ENCODE measurements around the gene USP15.

Gene USP15

GRCh38 chr12:62259993-62260732, at the start of gene USP15:
TSS of gene USP15 (plus strand) at chr12:62260404. CDS start at chr12:62260415, 11 bp downstream.
- DNase-seq = peak; percentile 66 to 96 (median 93)

DNA sequence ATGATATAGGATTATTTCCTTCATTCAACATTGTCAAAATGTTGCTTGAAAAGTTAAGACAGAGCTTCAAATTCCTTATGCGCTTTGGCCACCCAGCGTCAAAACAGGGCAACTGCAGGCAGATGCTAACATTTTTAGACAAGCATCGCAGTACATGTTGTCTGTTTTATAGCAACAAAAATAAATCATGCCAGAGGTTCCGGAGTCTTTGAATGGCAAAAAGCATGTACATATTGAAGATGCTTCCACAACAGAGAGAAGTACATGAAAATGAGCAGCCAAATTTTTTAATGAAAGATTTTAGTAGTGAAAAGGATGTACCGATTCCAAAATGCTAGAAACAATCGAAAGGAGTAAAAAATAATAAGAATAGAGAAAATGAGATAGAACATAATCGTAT, 49.8 kb upstream of the USP15 start:
- peak in 11 of 56 donors; percentile 1 to 30 (median 7) for DNase-seq

- DNase-seq = no peak
Observed at GRCh38 chr12:62211510-62211909, 48.7 kb upstream of the USP15 start.

DNA sequence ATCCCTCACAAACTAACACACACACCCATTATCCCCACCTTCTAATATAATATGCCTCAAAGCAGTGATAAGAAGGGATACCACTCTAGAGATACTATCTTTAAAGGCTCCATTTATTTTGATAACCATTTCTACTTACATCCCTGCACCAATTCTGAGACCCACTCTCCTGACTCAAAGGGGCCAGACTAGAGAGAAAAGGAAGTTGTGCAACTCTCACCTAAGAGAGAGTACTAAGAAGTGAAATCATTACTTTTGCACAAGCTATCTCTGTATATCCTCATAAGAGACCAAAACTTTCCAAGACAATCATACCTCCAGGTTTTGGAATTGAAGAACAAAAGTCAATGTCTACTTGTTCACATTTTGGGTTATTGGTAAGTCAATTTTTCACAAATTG, 45.4 kb upstream of the USP15 start:
- no peak for DNase-seq

- DNase-seq = no peak
Observed at GRCh38 chr12:62215506-62215905, 44.7 kb upstream of the USP15 start.

DNA sequence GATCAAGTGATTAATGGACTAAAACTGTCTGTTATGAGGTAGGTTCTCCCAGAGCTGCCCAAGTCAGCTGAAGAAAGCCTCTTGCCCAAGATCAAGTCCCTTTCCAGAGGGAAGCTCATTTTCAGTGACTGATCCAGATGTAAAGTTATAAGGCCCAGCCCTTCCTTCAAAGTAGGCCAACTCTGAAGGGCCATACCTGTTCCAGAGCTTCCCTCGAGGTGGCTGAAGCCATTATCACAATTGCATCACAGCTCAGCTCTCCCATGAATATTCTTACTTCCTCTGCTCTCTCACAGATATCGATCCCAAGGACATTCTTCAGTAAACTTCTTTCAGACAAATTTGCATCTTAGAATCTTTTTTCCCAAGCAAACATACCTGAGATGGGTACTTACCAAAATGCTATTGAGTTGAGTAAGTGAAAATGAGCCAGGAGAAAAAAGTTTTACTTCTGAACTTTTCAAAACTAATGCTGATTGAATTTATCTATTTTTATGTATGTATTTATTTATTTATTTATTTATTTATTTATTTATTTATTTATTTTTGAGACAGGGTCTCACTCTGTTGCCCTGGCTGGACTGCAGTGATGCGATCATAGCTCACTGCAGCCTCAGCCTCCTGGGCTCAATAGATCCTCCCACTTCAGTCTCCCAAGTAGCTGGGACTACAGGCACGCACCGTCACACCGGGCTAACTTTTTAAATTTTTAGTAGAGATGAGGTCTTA, 42.6 kb upstream of the USP15 start:
- no peak for DNase-seq

GRCh38 chr12:62221107-62221506, 39.1 kb upstream of the USP15 start:
- no peak for DNase-seq

DNA sequence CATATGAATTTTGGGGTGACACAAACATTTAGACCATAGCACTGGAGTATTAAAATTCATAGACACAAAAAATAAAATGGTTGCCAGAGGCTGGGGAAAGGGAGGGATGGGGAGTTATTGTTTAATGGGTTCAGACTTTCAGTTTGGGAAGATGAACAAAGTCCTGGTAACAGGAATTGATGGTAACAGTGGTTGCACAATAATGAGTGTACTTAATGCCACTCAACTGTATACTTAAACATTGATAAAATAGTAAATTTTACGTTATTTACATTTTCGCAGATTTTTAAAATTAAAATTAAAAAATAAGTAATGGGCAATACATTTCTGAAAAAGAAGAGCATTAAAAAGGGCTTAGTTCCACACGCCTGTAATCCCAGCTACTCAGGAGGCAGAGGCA, 35.6 kb upstream of the USP15 start:
- no peak for DNase-seq

- no peak for DNase-seq
Observed at GRCh38 chr12:62227091-62227490, 33.1 kb upstream of the USP15 start.

- no peak for DNase-seq
Observed at GRCh38 chr12:62230652-62231051, 29.6 kb upstream of the USP15 start.

DNA sequence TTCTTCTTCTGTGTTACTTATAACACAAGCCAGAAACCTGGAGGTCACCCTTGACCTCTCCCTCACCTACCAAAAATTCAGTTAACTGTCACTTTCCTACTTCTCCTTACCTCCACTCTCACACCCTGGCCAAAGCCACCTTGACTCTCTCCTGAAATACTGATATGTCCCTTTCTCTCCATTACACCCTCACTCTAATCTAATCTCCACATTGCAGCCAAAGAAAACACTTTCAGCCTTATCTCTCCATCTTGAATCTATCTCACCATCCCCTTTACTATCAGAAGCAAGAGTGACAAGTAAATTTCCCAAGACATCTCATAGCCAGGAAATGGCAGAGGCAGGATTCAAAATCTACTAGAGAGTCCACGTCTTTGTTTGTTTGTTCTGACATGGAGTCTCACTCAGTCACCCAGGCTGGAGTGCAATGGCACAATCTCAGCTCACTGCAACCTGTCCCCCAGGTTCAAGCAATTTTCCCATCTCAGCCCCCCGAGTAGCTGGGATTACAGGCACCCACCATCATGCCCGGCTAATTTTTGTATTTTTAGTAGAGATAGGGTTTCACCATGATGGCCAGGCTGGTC, 28.0 kb upstream of the USP15 start:
- no peak for DNase-seq

- DNase-seq = no peak
Observed at GRCh38 chr12:62233805-62234204, 26.4 kb upstream of the USP15 start.

DNA sequence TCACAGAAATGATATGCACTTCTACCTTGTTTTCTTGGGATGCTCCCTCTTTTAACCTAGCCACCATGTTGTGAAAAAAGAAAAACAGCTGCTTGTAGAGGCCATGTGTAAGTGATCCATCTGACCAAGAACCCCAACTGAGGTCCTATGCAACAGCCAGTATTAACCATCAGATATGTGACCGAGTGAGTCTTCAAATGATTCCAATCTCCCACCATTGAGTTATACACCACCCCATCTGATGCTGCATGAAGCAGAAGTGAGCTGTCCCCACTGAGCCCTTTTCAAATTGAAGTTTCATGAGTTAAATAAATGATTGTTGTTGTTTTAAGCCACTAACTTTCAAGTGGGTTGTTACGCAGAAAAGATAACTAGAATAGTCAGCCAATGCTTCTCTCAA, 20.6 kb upstream of the USP15 start:
- no peak for DNase-seq

GRCh38 chr12:62247281-62248045, 12.7 kb upstream of the USP15 start:
- DNase-seq = no peak

- DNase-seq = no peak
Observed at GRCh38 chr12:62248873-62249272, 11.3 kb upstream of the USP15 start.

GRCh38 chr12:62249419-62249818, 10.8 kb upstream of the USP15 start:
- no peak for DNase-seq

DNA sequence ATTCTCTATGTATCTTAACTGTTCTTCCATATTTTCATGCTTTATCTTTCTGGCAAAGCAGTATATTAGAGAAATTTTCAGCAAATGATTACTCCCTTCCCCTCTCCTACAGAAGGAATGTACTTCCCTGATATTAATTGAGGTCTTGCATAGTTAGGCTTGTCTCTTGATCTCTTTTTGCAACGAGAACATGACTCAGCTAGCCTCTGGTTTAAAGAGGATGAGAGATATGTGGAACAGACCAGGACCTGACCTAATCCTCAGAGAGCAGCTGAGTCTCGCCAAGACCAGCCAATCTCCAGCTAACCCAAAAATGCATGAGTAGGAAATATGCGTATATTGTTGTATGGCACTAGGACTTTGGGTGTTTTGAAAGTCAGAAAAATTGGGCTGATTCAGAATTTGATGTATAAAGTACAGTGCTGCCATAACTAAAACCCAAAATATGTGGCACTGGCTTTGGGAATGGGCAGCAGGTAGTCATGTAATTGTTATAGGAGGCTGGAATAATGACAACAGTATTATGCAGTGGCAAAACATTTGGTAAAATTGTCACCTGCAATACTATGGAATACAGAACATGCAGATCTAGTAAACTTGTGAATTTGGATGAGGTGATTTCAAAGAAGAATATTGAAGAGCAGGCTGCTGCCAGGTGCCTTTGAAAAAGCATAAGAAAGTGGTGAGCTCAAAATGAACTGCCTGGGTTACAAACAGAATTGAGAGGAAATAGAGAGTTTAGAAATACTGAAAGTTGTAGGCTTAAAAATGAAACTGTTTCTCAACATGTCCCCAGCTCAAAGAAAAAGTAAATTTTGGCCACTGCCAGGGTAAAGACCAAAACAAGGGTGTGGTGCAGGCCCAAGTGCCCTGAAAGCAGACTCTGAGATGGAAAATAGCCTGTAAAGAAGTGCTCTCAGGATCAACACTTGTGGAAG, 9.3 kb upstream of the USP15 start:
- DNase-seq = no peak

DNA sequence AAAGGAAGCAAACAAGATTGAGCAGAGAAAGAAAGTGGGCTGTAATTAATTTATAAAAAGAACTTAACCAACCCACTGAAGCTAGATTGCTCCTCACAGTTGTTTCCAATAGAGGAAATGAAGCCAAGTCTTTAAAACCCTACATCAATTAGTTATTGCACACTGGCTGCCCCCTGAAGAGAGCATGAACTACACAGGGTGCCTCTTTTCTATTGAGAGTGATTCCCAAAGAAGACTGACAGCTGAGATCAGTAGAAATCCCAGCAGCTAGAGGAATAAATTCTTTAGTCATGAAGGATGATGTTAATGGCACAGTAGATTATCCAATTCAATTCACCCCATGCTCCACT, 8.6 kb upstream of the USP15 start:
- no peak for DNase-seq

GRCh38 chr12:62252576-62252975, 7.6 kb upstream of the USP15 start:
- DNase-seq = no peak

DNA sequence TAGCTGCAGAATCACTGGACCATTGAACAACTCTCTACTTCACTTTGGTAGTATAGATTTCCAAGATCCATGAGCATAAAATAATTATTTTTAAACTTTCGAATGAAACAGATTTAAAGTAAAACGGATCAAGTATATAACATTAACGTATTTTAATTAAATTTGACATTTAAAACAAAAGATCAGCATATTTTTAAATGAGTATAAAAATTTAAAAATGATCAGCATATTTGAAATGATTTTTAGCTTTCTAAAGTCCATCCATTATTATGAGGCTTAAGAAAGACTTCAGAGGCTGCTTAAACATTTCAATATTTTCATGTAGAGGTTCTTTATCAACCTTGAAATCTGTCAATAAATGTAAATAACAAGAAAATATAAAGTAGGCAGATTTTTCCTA, 5.2 kb upstream of the USP15 start:
- DNase-seq = no peak

Measured in nucleus accumbens (tissue), 56 donors.